B cell (primary cell): ENCODE measurements around the gene CAPS. TPM values are rescaled to one million over a fixed set of nuclear protein-coding genes. Genes with fewer than 3 reads are reported as not detected.

Source experiments
- ATAC-seq: fragments of 200-7000 bp; cut with Tn5 transposase; one replicate; pipeline ENCODE4 v1.10.0; 2021; ENCODE audit warnings: low read depth, mild to moderate bottlenecking, moderate number of reproducible peaks, moderate library complexity
- CTCF ChIA-PET: fragments of 350-600 bp; sonication (Branson Sonifier 250); formaldehyde crosslinking; loops from one replicate; lab custom pipeline; 2021; ENCODE audit warnings: antibody characterized with exemption, inconsistent platforms; lab: Charles Lee
- POLR2A ChIA-PET: fragments of 350-600 bp; sonication (Branson Sonifier 250); formaldehyde crosslinking; loops from one replicate; lab custom pipeline; 2021; ENCODE audit warnings: antibody characterized with exemption; lab: Charles Lee
- DNase-seq: peaks from one replicate; pipeline ENCODE4 v3.0.0; 2013
- H2AFZ ChIP-seq: 2 replicates; pipeline ENCODE4 v1.6.1; 2012; ENCODE audit warnings: mild to moderate bottlenecking, low read depth, low read length; ENCODE audit not compliant: insufficient read depth, poor library complexity, severe bottlenecking
- H3K27ac ChIP-seq, 2 donors: 1 replicate in 1 of 2; 2 replicates in 1 of 2; pipeline ENCODE4 v1.5.1; 2012 to 2013; ENCODE audit warnings: low read length in 2 of 2, mild to moderate bottlenecking in 2 of 2, moderate library complexity in 1 of 2
- H3K27me3 ChIP-seq, 4 experiments: fragments of 200-600 bp in 1 of 4; sonication (generic) in 1 of 4; replicated peaks in 1 of 4; 1 replicate in 2 of 4; 2 replicates in 2 of 4; pipeline versions ENCODE4 v1.6.1 to v1.7.0; 2013 to 2016; ENCODE audit warnings: low read length in 3 of 4, mild to moderate bottlenecking in 2 of 4, mixed read lengths in 1 of 4, moderate library complexity in 1 of 4; ENCODE audit not compliant: insufficient read depth in 4 of 4, control insufficient read depth in 3 of 4; ENCODE audit errors: control extremely low read depth in 1 of 4
- H3K36me3 ChIP-seq, 2 experiments: replicated peaks in 1 of 2; 1 replicate in 1 of 2; 2 replicates in 1 of 2; pipeline versions ENCODE4 v1.6.1 to v1.7.1; 2013; ENCODE audit warnings: low read length in 1 of 2; ENCODE audit not compliant: insufficient read depth in 2 of 2, control insufficient read depth in 1 of 2; ENCODE audit errors: control extremely low read depth in 1 of 2, extremely low read depth in 1 of 2
- H3K4me1 ChIP-seq, 2 donors: fragments of 200-600 bp in 1 of 2; sonication (generic) in 1 of 2; 1 replicate in 1 of 2; 2 replicates in 1 of 2; pipeline versions ENCODE4 v1.5.1 to v1.6.1; 2013 to 2017; ENCODE audit warnings: low read length in 2 of 2; ENCODE audit not compliant: control insufficient read depth in 2 of 2, insufficient read depth in 2 of 2
- H3K4me2 ChIP-seq: replicated peaks from 2 replicates; pipeline ENCODE3; 2012; ENCODE audit warnings: mild to moderate bottlenecking, low read depth, low read length; ENCODE audit not compliant: poor library complexity, severe bottlenecking
- H3K4me3 ChIP-seq, 5 experiments: fragments of 200-600 bp in 1 of 5; sonication (generic) in 1 of 5; 1 replicate in 3 of 5; 2 replicates in 2 of 5; pipeline versions ENCODE4 v1.5.1 to v1.7.0; 2011 to 2016; ENCODE audit warnings: low read length in 4 of 5, mild to moderate bottlenecking in 4 of 5, low read depth in 2 of 5, control low read depth in 1 of 5, moderate library complexity in 1 of 5; ENCODE audit not compliant: insufficient read depth in 1 of 5; ENCODE audit errors: control extremely low read depth in 1 of 5, extremely low read depth in 1 of 5
- H3K79me2 ChIP-seq: fragments of 200-600 bp; sonication (generic); one replicate; pipeline ENCODE4 v1.6.0; 2016; ENCODE audit warnings: low read length; ENCODE audit not compliant: control insufficient read depth, insufficient read depth
- H3K9ac ChIP-seq: fragments of 200-600 bp; sonication (generic); 2 replicates; pipeline ENCODE4 v1.6.1; 2017; ENCODE audit warnings: mild to moderate bottlenecking, low read length, moderate library complexity
- H3K9me3 ChIP-seq, 3 donors: one replicate each; pipeline versions ENCODE4 v1.6.1 to v1.7.1; 2013; ENCODE audit warnings: low read length in 2 of 3; ENCODE audit not compliant: control insufficient read depth in 2 of 3, insufficient read depth in 1 of 3; ENCODE audit errors: control extremely low read depth in 1 of 3
- H4K20me1 ChIP-seq: 2 replicates; pipeline ENCODE4 v1.6.0; 2012; ENCODE audit warnings: mild to moderate bottlenecking, low read length; ENCODE audit not compliant: insufficient read depth, control insufficient read depth, poor library complexity, severe bottlenecking
- H3K27ac Mint-ChIP-seq: one replicate; pipeline ENCODE4 v1.8.0; 2021; ENCODE audit warnings: mixed read lengths
- H3K27me3 Mint-ChIP-seq: one replicate; pipeline ENCODE4 v1.8.0; 2021; ENCODE audit warnings: mixed read lengths
- H3K4me1 Mint-ChIP-seq: one replicate; pipeline ENCODE4 v1.8.0; 2021; ENCODE audit warnings: mixed read lengths
- H3K4me3 Mint-ChIP-seq: one replicate; pipeline ENCODE4 v1.8.0; 2021; ENCODE audit warnings: mixed read lengths
- H3K9me3 Mint-ChIP-seq: one replicate; pipeline ENCODE4 v1.8.0; 2022; ENCODE audit warnings: mixed read lengths; ENCODE audit not compliant: insufficient read depth
- CTCF ChIP-seq: fragments of 200-600 bp; IDR thresholded peaks from one replicate; pipeline ENCODE4 v1.8.0; 2022; ENCODE audit warnings: antibody characterized with exemption, mild to moderate bottlenecking
- EZH2 ChIP-seq: IDR thresholded peaks from 2 replicates; pipeline ENCODE4 v1.6.1; 2012; ENCODE audit warnings: borderline replicate concordance, low read depth, mild to moderate bottlenecking, moderate library complexity, low read length; ENCODE audit not compliant: insufficient read depth, poor library complexity, severe bottlenecking
- WGBS: methylation state at CpG from one replicate; pipeline ENCODE4 v1.1.5; 2013; ENCODE audit warnings: missing lambda C conversion rate; ENCODE audit not compliant: insufficient coverage; 5-methylcytosine and 5-hydroxymethylcytosine counted together
- intact Hi-C: fragments of 100-400 bp; cut with micrococcal nuclease; formaldehyde crosslinking; loops from one replicate; pipeline ENCODE4 v1.10.0; 2022
- polyA plus RNA-seq: library from polyadenylated mRNA; depleted of rRNA; stranded (reverse); fragments of >200 nt; gene quantifications from 2 replicates; pipeline ENCODE4 v1.2.3, GENCODE V29; 2012
- total RNA-seq, 2 donors: library from RNA; stranded (reverse); fragments of 120-200 nt in 1 of 2; gene quantifications; 1 replicate in 1 of 2; 2 replicates in 1 of 2; pipeline versions ENCODE4 v1.2.3 to v1.2.4, GENCODE V29; 2013 to 2022

Gene CAPS
- total and polyA plus RNA-seq, 2 donors (not counting 1 experiment from before 2014, with no cell fraction given) = 40.0 to 65.7 TPM

GRCh38 chr19:5881543-5882299 lies 32.3 kb upstream of the CAPS start:
- Mint-ChIP-seq H3K4me1 (peaks cover 2% of the 10 kb centered on the region), H3K4me3 (no peak overlapping the region), H3K27ac (no peak overlapping the region), H3K9me3 (no peaks in the 10 kb centered on the region), H3K27me3 (peaks cover 19% of the 10 kb centered on the region)
- H2AFZ ChIP-seq = no peak overlapping the region
- no peaks in the 10 kb centered on the region for H3K79me2 ChIP-seq
- WGBS = 75% methylated on average over 4 of the region's 19 CpGs
- H3K27me3 ChIP-seq = peaks cover 0 to 17% (median 1%) of the 10 kb centered on the region in 4 experiments
- ChIA-PET POLR2A (no interaction called here), CTCF (no interaction called here)
- H3K9ac ChIP-seq = no peak overlapping the region
- ATAC-seq (no peak), DNase-seq (no peak)
- intact Hi-C loops = no loop called here
- H3K4me1 ChIP-seq = no peaks in the 10 kb centered on the region
- H3K36me3 ChIP-seq = no peaks in the 10 kb centered on the region
- no peak overlapping the region for H3K4me3 ChIP-seq
- no peak overlapping the region for H3K27ac ChIP-seq
- H4K20me1 ChIP-seq = no peaks in the 10 kb centered on the region
- H3K4me2 ChIP-seq = no peak overlapping the region
- no peak for TF ChIP-seq CTCF
- no peak for TF ChIP-seq EZH2
- peaks cover 0 to 5% (median 0%) of the 10 kb centered on the region in 3 donors for H3K9me3 ChIP-seq

GRCh38 chr19:5882421-5882968 lies 31.6 kb upstream of the CAPS start:
- Histone ChIP-seq H2AFZ (no peak overlapping the region), H3K4me3 (no peak overlapping the region), H3K9me3 (peaks cover 0 to 5% (median 0%) of the 10 kb centered on the region in 3 donors), H3K79me2 (no peaks in the 10 kb centered on the region), H3K36me3 (no peaks in the 10 kb centered on the region), H3K4me2 (no peak overlapping the region), H3K9ac (no peak overlapping the region), H3K4me1 (no peaks in the 10 kb centered on the region), H4K20me1 (no peaks in the 10 kb centered on the region), H3K27ac (no peak overlapping the region), H3K27me3 (peaks cover 0 to 18% (median 0%) of the 10 kb centered on the region in 4 experiments)
- Mint-ChIP-seq H3K4me3 (no peak overlapping the region), H3K27ac (no peak overlapping the region), H3K4me1 (peaks cover 2% of the 10 kb centered on the region), H3K27me3 (peaks cover 15% of the 10 kb centered on the region), H3K9me3 (no peaks in the 10 kb centered on the region)
- no peak for TF ChIP-seq CTCF
- TF ChIP-seq EZH2 = no peak
- 33% methylated on average over 5 of the region's 9 CpGs for WGBS
- no peak for DNase-seq
- ChIA-PET CTCF (no interaction called here), POLR2A (no interaction called here)
- intact Hi-C loops = no loop called here
- no peak for ATAC-seq
